GF-D8 (cell line): ENCODE data around the gene CEP350.
A peak's percentile ranks its signal among the peaks of the same experiment; 100 is the strongest.
"Not testable (repeated sequence)": the region's sequence is repeated elsewhere in the genome, so short reads cannot be mapped to it uniquely, and the experiment has no call there.

ENCODE experiments used
- DNase-seq: peaks from one replicate; lab custom pipeline; 2025; lab: John Stamatoyannopoulos, UW

Gene CEP350

DNA sequence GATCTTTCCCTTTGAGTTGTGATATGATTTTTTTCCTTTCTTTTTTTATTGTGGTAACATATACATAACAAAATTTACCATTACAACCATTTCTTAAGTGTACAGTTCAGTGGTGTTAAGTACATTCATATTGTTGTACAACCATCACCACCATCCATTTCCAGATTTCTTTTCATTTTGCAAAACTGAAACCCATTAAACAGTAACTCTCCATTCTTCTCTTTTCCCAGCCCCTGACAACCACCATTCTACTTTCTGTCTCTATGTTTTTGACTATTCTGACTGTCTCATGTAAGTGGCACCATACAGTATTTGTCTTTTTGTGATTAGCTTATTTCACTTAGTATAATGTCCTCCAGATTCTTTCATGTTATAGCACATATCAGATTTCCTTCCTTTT is 30.3 kb downstream of the CEP350 start:
- DNase-seq: no peak

- DNase-seq: no peak
Measured at GRCh38 chr1:179990847-179991246, 36.2 kb downstream of the CEP350 start.

DNA sequence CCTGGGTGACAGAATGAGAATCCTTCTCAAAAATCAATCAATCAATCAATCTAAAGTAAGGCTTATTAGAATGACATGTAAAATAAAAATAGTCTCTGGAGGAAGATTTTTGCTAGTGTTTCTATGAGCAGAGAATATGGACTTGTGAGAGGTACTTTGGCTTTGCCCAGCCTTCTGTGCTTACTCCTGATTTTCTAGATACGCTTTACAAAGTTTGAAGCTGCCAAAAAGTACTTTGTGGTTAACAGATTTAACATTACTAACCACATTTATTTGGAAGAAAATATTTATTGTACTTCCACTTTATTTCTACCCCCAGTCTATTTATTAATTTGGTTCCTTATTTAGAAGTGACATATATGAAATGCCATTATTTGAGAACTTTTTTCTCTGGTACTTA is 41.0 kb downstream of the CEP350 start:
- DNase-seq: no peak

GRCh38 chr1:179996099-179996498 is 41.5 kb downstream of the CEP350 start:
- no peak for DNase-seq

DNA sequence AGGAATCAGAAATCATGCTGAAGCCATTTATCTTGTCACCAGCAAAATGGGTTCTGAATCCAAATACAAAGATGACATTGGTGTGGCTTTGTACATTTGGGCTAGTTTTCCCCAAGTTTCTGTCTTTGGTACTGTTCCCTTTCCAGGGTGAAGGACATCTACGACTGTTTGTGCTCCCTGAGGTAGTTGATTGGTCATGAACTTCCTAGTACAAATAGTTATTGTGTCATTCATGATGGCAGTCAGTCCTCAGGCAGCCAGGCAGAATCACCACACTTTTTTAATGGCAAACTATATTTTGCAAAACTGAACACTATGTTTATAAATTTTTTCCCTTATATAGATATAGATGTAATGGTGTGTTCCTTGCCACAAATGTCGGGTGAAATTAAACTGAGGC is 46.0 kb downstream of the CEP350 start:
- DNase-seq: no peak

DNA sequence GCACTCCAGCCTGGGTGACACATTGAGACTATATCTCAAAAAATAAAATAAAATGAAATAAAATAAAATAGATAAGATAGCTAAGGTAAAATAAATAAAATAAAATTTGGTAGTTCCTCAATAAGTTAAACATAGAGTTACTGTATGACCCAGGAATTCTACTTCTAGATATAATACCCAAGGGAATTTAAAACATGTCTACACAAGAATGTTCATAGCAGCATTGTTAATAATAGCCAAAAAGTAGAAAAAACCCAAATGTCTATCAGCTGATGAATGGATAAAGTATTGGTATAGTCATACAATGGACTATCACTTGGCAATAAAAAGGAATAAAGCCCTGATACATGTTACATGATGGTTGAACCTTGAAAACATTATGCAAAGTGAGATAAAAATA is 47.8 kb downstream of the CEP350 start:
- no peak for DNase-seq

- no peak for DNase-seq
Measured at GRCh38 chr1:180003026-180003695, 48.6 kb downstream of the CEP350 start.

DNA sequence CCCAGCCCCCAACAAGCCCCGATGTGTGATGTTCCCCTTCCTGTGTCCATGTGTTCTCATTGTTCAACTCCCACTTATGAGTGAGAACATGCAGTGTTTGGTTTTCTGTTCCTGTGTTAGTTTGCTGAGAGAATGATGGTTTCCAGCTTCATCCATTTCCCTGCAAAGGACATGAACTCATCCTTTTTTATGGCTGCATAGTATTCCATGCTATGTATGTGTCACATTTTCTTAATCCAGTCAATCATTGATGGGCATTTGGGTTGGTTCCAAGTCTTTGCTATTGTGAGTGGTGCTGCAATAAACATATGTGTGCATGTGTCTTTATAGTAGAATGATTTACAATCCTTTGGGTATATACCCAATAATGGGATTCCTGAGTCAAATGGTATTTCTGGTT is 52.2 kb downstream of the CEP350 start:
- not testable (repeated sequence) for DNase-seq

- no peak for DNase-seq
Measured at GRCh38 chr1:180020017-180020416, 65.4 kb downstream of the CEP350 start.

DNA sequence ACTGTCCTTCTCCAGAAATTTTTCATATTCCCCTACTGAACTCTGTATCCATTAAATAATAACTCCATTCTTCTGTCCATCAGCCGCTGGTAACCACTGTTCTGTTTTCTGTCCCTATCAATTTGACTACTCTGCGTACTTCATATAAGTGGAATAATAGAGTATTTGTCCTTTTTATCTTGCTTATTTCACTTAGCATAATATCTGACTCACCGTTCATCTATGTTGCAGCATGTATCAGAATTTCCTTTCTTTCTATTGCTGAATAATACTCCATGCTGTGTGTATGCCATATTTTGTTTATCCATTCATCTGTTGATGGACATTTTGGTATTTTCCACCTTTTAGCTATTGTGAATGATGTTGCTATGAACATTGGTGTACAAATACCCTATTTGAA is 71.9 kb downstream of the CEP350 start:
- DNase-seq: no peak

GRCh38 chr1:180027949-180028445 is 73.4 kb downstream of the CEP350 start:
- peak; percentile 45 for DNase-seq

DNA sequence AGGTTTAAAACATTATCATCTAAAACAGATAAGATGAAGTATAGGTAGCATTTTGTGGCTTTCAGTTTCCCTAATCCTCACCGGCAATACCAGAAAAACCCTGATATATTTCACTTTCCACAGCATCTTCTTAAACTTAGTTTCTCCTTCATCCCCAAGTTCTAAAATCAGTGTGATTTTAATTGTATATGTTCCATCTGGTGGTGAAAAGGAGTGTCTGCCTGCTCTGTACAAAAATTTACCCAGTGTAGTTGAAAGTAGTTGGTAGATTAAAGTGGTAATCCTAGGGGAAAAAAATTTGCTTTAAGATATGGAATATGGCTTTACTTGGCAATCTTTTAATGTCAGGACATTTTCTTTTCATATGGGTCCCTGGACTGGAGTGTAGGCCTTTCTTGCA is 74.3 kb downstream of the CEP350 start:
- DNase-seq: no peak

GRCh38 chr1:180029524-180030135 is 75.0 kb downstream of the CEP350 start:
- DNase-seq: no peak

DNA sequence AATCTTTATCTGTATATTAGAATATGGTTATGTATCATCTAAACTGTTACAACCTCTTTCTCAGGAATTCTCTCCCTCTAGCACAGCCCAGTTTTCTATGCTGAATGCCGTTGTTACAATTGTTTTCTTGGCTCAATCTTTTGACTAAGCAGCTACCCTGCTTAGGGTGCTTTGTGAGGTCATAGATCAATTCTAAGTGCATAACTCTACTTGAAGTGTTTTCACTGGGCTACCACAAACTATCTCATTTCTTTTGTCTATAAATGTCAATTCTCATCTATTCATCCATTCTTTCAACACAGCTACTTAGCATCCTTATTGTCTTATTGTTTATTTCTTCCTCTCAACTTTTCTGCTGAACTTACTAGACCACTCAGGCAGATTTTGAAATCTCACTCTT is 77.1 kb downstream of the CEP350 start:
- DNase-seq: no peak

- no peak for DNase-seq
Measured at GRCh38 chr1:180033390-180033789, 78.8 kb downstream of the CEP350 start.

GRCh38 chr1:180040034-180040433 is 85.4 kb downstream of the CEP350 start:
- DNase-seq: no peak

GRCh38 chr1:180041582-180041981 is 87.0 kb downstream of the CEP350 start:
- no peak for DNase-seq

GRCh38 chr1:180042988-180043622 is 88.5 kb downstream of the CEP350 start:
- DNase-seq: no peak

- DNase-seq: no peak
Measured at GRCh38 chr1:180043785-180044184, 89.2 kb downstream of the CEP350 start.

DNA sequence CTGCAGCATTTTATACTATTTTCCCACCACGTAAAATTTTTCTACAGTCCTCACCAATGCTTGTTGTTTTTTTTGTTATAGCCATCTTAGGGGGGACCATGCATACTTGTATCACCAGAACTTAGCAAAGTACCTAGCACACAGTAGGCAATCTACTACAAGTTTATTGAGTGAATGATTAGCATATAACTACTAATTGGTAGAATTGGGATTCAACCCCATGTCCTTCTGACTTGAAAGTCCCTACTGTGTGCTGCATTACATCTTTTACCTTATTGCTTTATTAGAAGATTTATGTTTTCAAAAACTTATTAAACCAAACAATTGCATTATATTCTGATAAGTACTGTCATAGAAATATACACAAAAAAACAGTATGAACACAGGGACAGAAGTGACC is 92.1 kb downstream of the CEP350 start:
- DNase-seq: no peak

- DNase-seq: no peak
Measured at GRCh38 chr1:180053594-180054567, 99.3 kb downstream of the CEP350 start.

DNA sequence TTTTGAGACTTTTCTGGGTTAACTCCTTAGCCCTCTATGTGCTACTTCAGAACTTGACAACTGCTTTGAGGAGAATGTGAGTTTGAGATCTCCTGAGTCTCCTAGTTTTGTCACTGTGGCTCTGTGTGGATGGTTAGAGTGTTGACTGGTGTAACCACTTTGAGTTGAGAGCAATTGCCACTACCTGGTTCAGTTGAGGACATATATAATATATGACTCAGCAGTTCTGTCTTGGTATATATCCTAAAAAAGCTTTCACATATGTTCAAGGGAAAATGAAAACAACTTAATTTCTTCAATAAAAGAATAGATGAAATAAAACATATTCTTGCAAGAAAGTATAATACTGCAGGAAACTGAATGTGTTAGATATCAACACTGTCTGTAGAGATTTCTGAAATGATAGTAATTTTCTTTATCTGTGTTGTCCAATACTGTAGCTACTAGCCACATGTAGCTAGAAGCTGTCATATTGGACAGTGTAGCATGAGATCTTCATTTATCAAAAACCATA is 103.3 kb downstream of the CEP350 start:
- no peak for DNase-seq
